Dendritic cell treated with granulocyte-macrophage colony-stimulating factor and Interleukin-4, amounts not matched to agents 40 ng/mL and 50 ng/mL, for 4 days (primary cell): ENCODE data around the gene ZNF474.

Experiments
- H3K27ac Mint-ChIP-seq: one replicate; pipeline ENCODE4 v1.8.0; 2022; ENCODE audit warnings: mild to moderate bottlenecking, mixed read lengths
- H3K27me3 Mint-ChIP-seq: one replicate; pipeline ENCODE4 v1.8.0; 2022; ENCODE audit warnings: mild to moderate bottlenecking, mixed read lengths
- H3K36me3 Mint-ChIP-seq: one replicate; pipeline ENCODE4 v1.8.0; 2022; ENCODE audit warnings: low read depth, mixed read lengths
- H3K4me1 Mint-ChIP-seq: one replicate; pipeline ENCODE4 v1.8.0; 2022; ENCODE audit warnings: low read depth, mixed read lengths
- H3K4me3 Mint-ChIP-seq: one replicate; pipeline ENCODE4 v1.8.0; 2022; ENCODE audit warnings: mild to moderate bottlenecking, moderate library complexity, mixed read lengths
- H3K9me3 Mint-ChIP-seq: one replicate; pipeline ENCODE4 v1.8.0; 2022; ENCODE audit warnings: mixed read lengths
- intact Hi-C: fragments of 100-400 bp; cut with micrococcal nuclease; formaldehyde crosslinking; loops from one replicate; pipeline ENCODE4 v1.15.0; 2022

The ZNF474 gene

GRCh38 chr5:122153774-122154173, 24.4 kb downstream of the ZNF474 start:
- Mint-ChIP-seq H3K27me3 (no peaks in the 10 kb centered on the region), H3K9me3 (no peaks in the 10 kb centered on the region), H3K27ac (no peak overlapping the region), H3K4me3 (no peak overlapping the region), H3K36me3 (no peaks in the 10 kb centered on the region), H3K4me1 (no peaks in the 10 kb centered on the region)
- intact Hi-C loops: no loop called here

DNA sequence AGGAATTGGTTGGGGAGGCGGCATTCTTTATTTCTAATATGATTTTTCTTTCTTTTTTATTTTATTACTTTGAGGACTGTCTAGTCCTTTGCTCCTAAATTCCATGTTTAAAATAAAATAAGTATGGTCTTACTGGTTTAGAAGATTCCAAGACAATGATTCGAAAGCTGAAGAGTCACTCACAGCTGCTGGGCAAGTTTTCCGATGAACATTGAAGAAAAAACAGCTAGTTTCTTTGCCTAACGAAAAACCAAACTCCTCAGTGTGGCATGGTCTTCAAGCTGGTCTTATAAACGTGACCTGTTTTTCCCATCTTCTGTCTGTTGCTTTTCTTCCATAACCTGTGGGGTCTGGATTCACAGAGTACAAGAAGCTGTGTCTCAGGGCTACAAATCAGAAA, 25.1 kb downstream of the ZNF474 start:
- Mint-ChIP-seq H3K9me3 (no peaks in the 10 kb centered on the region), H3K27me3 (no peaks in the 10 kb centered on the region), H3K4me3 (no peak overlapping the region), H3K4me1 (no peaks in the 10 kb centered on the region), H3K36me3 (no peaks in the 10 kb centered on the region), H3K27ac (no peak overlapping the region)
- intact Hi-C loops: no loop called here

DNA sequence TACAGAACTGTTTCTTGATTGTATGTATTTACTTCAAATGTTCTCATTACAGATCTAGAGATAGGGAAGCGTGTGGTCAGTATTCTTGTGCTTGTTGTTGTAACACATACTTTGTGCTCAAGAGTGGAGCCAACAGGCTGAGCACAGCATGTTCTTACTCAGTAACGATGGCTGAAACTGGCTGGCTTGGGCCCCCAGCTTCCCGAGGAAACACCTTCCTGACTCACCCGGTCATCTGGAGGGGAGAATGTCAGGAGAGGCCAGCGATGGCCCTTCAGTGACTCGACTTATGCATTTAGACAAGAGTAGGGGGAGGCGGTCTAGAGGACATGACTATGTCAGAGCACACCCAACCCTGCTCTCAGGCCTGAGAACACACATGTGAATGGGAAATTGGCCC, 25.6 kb downstream of the ZNF474 start:
- H3K36me3 Mint-ChIP-seq: no peaks in the 10 kb centered on the region
- intact Hi-C loops: no loop called here
- H3K4me1 Mint-ChIP-seq: no peaks in the 10 kb centered on the region
- no peaks in the 10 kb centered on the region for H3K9me3 Mint-ChIP-seq
- no peak overlapping the region for H3K4me3 Mint-ChIP-seq
- H3K27ac Mint-ChIP-seq: no peak overlapping the region
- no peaks in the 10 kb centered on the region for H3K27me3 Mint-ChIP-seq

GRCh38 chr5:122155546-122155945, 26.2 kb downstream of the ZNF474 start:
- no peak overlapping the region for H3K4me3 Mint-ChIP-seq
- H3K27ac Mint-ChIP-seq: no peak overlapping the region
- H3K4me1 Mint-ChIP-seq: no peaks in the 10 kb centered on the region
- H3K27me3 Mint-ChIP-seq: no peaks in the 10 kb centered on the region
- H3K9me3 Mint-ChIP-seq: no peaks in the 10 kb centered on the region
- no peaks in the 10 kb centered on the region for H3K36me3 Mint-ChIP-seq
- intact Hi-C loops: no loop called here

- no peaks in the 10 kb centered on the region for H3K9me3 Mint-ChIP-seq
- H3K4me1 Mint-ChIP-seq: no peaks in the 10 kb centered on the region
- no peaks in the 10 kb centered on the region for H3K36me3 Mint-ChIP-seq
- H3K4me3 Mint-ChIP-seq: no peak overlapping the region
- no peak overlapping the region for H3K27ac Mint-ChIP-seq
- intact Hi-C loops: no loop called here
- H3K27me3 Mint-ChIP-seq: no peaks in the 10 kb centered on the region
These were observed 27.5 kb downstream of the ZNF474 start for GRCh38 chr5:122156724-122157325.

- H3K4me1 Mint-ChIP-seq: no peaks in the 10 kb centered on the region
- intact Hi-C loops: no loop called here
- H3K36me3 Mint-ChIP-seq: no peaks in the 10 kb centered on the region
- H3K27ac Mint-ChIP-seq: no peak overlapping the region
- H3K4me3 Mint-ChIP-seq: no peak overlapping the region
- H3K9me3 Mint-ChIP-seq: no peaks in the 10 kb centered on the region
- no peaks in the 10 kb centered on the region for H3K27me3 Mint-ChIP-seq
These were observed 32.8 kb downstream of the ZNF474 start for GRCh38 chr5:122162100-122162638.

GRCh38 chr5:122163121-122164069, 34.0 kb downstream of the ZNF474 start:
- Mint-ChIP-seq H3K4me3 (no peak overlapping the region), H3K27me3 (no peaks in the 10 kb centered on the region), H3K27ac (no peak overlapping the region), H3K4me1 (no peaks in the 10 kb centered on the region), H3K36me3 (no peaks in the 10 kb centered on the region), H3K9me3 (no peaks in the 10 kb centered on the region)
- intact Hi-C loops: no loop called here

DNA sequence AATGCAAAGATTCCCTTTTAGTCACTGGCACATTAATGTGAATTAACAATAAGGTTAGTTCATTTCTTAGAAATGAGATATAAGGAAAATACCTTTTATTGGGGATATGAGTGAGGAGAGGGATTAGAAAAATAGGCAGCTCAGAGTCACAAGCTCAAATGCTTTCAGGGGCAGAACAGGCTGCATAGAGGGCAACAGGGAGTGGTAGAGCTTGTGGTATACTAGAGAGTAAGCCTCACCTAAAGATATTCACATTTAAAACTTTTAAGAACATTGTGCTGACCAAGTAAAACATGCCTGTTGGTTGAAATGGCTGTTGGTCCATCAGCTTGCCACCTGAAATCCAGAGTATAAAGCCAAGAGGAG, 34.7 kb downstream of the ZNF474 start:
- H3K4me1 Mint-ChIP-seq: no peaks in the 10 kb centered on the region
- H3K4me3 Mint-ChIP-seq: no peak overlapping the region
- intact Hi-C loops: no loop called here
- H3K27me3 Mint-ChIP-seq: no peaks in the 10 kb centered on the region
- H3K27ac Mint-ChIP-seq: no peak overlapping the region
- no peaks in the 10 kb centered on the region for H3K36me3 Mint-ChIP-seq
- no peaks in the 10 kb centered on the region for H3K9me3 Mint-ChIP-seq

GRCh38 chr5:122164831-122165558, 35.6 kb downstream of the ZNF474 start:
- intact Hi-C loops: no loop called here
- Mint-ChIP-seq H3K4me1 (no peaks in the 10 kb centered on the region), H3K4me3 (no peak overlapping the region), H3K27ac (no peak overlapping the region), H3K36me3 (no peaks in the 10 kb centered on the region), H3K27me3 (no peaks in the 10 kb centered on the region), H3K9me3 (no peaks in the 10 kb centered on the region)

DNA sequence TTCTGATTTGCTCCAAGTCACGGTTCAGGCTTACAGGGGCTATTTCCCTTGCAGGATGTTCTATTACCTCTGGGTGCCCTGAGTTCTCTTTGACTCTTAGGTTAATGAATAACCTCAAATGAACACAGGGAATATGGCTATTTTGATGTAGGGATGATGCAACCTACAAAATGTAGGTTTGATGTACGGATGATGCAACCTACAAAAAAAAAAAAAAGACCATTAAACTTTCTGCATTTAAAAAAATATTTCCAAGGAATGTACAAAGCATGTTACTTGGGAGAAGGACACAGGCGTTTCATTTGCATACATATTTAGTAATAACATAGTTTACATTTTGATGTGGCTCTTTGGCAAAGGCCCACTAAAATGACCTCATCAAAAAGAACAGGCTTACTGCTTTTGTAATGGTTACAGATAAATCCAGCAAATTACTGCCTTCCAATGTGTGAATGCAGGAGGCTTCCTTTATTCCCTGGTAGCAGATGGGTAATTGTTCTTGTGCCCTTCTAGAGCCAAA, 36.3 kb downstream of the ZNF474 start:
- Mint-ChIP-seq H3K27me3 (no peaks in the 10 kb centered on the region), H3K36me3 (no peaks in the 10 kb centered on the region), H3K4me1 (no peaks in the 10 kb centered on the region), H3K4me3 (no peak overlapping the region), H3K27ac (no peak overlapping the region), H3K9me3 (no peaks in the 10 kb centered on the region)
- intact Hi-C loops: no loop called here

- Mint-ChIP-seq H3K36me3 (no peaks in the 10 kb centered on the region), H3K27me3 (no peaks in the 10 kb centered on the region)
- intact Hi-C loops: no loop called here
These were observed 40.2 kb downstream of the ZNF474 start for GRCh38 chr5:122169350-122170103.

GRCh38 chr5:122170620-122171019, 41.3 kb downstream of the ZNF474 start:
- Mint-ChIP-seq H3K27ac (no peak overlapping the region), H3K4me1 (no peaks in the 10 kb centered on the region), H3K9me3 (no peaks in the 10 kb centered on the region), H3K27me3 (no peaks in the 10 kb centered on the region), H3K4me3 (no peak overlapping the region), H3K36me3 (no peaks in the 10 kb centered on the region)
- intact Hi-C loops: no loop called here

More at GRCh38 chr5:122169350-122170103, 40.2 kb downstream of the ZNF474 start:
- Mint-ChIP-seq H3K4me3 (no peak overlapping the region), H3K9me3 (no peaks in the 10 kb centered on the region), H3K4me1 (no peaks in the 10 kb centered on the region), H3K27ac (no peak overlapping the region)

DNA sequence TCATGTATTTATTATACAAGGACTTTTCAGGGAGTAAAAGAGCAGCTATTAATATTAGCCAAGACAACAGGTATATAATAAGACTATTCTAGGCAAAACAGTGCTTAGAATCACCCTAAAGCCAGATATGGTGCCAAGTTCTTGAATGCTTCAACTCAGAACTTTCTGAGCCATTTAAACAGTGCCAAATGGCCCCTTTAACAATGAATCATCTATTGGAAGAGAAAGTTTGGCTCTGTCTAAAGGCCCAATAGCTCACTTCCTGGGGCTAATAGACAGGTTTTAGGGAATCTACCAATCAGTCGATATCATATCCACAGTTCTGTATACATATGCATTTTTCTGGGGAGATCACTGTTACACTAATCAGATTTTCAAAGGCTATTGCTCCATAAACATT, 42.9 kb downstream of the ZNF474 start:
- H3K27ac Mint-ChIP-seq: no peak overlapping the region
- no peaks in the 10 kb centered on the region for H3K27me3 Mint-ChIP-seq
- H3K4me1 Mint-ChIP-seq: no peaks in the 10 kb centered on the region
- no peaks in the 10 kb centered on the region for H3K36me3 Mint-ChIP-seq
- H3K9me3 Mint-ChIP-seq: no peaks in the 10 kb centered on the region
- intact Hi-C loops: no loop called here
- no peak overlapping the region for H3K4me3 Mint-ChIP-seq
